Ecto neural progenitor cell (in vitro differentiated cells): ENCODE data around the gene TMEM116.

Experiments
- DNase-seq: peaks from one replicate; pipeline ENCODE4 v3.0.0-alpha.2; 2018; ENCODE audit warnings: low spot score

Gene TMEM116

DNA sequence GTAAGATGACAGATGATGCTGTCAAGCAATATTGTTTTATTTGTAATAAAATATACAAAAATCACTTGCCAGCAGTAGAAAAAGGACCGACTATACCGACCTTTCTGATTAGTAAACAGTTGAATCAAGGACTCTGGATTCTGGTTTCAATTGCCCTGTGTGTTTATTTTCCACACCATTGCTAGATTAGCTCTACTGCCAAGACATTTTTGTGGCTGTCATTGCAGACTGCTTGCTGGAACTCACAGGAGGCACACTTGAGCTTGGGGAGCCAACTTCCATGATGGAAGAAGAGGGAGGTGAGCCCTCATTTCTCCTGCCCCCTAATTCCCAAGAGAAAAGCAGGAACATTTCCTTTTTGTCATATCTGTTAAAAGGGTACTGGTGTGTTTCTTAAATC is 119.7 kb downstream of the TMEM116 start:
- no peak for DNase-seq

DNA sequence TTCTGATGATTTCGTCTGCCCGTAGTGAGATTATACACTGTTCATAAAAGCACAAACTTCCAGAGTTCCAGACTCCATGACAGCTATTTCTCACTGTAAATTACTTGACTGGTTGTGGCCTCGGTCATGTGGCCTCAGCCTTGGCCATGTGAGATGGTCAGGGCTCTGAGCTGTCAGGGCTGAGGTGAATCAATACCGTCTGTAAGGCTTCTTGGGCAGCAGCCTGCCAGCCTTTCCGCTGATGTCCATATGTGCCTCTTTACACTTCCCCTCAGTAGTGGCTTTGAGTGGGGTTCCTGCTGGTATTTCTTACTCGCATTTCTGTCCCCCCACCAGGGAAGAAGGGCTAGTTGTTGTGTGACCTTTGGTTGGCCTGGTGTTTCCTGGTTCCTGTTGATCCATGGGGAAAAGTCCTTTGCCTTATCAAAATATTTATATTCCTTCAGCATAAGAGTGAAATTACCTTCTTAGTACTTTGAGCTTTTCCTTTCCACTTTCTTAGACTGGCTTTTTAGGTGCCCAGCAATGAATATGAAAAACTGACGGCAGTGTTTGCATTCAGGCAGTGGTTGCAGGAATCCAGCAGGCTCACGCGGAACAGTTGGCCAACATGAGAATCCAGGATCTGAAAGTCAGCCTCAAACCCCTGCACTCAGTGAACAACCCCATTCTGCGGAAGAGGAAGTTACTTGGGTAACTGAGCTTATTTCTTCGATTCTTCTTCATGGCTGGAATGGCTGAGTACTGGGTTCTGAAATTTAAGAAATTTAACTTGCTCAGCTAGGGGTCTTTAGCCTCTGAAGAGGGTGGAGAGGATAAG is 124.8 kb downstream of the TMEM116 start:
- DNase-seq, result peak; percentile 29

DNA sequence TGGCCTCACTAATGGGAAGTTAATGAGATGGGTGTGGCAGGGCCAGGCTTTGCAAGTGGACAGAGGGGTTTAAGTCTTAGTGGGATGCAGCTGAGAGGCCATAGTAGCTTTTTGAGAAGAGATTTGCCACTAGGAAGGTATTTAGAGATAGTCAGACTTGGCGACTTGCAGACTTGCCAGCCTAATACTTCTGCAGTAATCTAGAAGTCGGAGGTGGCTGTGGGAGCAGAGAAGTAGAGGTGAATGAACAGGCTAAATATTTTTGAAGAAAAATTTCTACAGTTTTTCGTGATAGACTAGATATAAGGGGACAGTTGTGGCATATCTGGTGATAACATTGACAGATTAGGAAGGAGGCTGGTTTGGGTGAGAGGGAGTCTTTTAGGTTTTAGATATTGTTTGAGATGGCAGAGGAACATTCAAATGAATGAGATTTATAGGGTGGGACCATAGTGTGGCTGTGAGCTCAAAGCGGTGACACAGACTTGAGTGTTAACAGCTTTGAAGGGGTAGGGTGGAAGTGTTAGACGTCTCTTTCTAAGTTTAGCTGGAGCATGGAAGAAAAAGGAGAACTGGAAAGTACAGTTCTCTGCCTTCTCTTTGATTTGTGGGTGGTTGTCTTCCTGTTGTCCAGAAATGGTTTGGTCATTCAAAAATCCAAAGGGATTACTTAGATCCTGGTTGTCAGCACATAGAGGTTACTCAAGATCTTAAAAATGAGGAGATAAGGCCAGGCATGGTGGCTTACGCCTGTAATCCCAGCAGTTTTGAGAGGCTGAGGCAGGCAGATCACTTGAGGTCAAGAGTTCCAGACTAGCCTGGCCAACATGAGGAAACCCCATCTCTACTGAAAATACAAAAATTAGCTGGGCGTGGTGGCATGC is 126.1 kb downstream of the TMEM116 start:
- no peak for DNase-seq

DNA sequence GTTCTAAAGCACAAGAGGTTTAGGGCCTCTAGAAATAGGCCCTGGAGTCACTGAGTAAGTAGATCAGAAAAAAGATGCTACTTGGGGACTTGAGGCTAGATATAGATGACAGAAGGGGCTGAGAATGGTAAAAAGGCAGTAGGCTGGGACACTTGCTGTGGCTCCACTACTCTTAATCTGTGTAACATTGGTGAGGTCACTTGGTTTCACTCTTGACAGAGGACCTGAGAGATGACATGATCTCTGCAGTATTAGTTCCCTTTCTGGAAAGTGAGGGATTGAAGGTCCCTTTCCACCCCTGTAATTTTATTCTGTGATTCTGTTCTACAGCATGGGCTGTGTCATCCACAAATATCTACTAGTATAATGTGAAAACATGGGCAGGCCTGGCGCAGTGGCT is 131.2 kb downstream of the TMEM116 start:
- no peak for DNase-seq
